CMK (cell line): ENCODE measurements around the gene CFAP47.
"Not testable (repeated sequence)": the region's sequence is repeated elsewhere in the genome, so short reads cannot be mapped to it uniquely, and the experiment has no call there.

Experiments used
- DNase-seq: peaks from one replicate; pipeline ENCODE4 v3.0.0-alpha.2; 2010; ENCODE audit warnings: low read depth

The CFAP47 gene, protein sequence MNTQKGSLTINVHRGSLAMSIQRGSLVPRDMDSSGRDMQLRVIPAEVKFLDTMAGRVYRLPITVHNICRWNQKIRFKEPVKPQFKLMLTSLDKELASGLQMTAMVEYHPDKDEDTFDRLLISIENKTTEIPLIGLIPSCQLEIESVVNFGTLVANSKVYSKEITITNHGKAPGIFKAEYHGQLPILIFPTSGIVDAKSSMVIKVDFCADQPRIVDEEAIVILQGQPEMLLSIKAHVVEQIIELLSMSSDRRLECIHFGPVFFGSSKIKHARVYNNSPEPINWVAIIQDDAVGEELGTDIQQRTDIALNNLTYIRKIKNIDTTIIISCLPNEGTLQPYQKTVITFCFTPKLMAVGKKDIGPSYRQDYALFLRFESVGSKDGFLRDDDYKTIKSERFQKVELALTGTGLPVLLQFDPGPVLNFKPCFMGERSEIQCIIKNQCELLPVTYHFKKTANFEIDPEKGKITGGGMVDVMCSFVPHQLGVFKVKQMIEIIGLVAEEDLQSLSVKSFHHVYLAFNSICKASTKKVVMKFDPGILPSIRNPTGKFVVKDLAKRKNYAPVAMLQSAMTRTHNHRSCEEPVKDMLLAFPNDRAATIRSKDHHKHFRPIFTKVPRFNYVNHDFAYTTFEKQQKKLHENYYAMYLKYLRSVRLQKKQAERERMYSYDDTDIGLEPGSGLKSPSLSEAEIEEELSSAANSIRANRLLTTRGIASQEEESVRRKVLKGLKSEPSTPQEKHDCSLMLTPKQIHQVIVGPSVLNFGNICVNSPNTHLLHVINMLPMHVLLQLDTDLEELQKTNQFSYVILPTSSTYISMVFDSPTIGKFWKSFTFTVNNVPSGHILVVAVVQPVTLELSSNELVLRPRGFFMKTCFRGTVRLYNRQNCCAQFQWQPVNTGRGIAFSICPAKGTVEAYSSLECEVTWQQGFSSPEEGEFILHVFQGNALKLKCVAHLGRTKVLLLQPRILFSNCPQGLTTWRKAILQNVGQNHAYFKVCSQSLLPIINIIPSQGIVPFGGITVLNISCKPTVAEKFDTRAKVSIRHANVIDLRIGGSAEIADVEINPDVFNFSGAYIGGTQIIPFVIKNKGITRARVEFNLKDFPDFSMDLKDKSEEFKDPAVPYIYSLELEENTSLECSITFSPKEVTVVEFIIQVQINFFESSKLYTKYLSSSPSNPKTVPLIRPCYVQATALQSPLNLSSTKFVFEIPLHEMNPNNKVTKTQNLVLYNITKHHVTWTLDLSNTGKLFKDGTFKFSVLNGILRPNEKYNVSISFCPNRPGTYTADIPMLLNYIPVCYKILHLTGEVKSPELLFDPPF (N-terminal part only)

DNA sequence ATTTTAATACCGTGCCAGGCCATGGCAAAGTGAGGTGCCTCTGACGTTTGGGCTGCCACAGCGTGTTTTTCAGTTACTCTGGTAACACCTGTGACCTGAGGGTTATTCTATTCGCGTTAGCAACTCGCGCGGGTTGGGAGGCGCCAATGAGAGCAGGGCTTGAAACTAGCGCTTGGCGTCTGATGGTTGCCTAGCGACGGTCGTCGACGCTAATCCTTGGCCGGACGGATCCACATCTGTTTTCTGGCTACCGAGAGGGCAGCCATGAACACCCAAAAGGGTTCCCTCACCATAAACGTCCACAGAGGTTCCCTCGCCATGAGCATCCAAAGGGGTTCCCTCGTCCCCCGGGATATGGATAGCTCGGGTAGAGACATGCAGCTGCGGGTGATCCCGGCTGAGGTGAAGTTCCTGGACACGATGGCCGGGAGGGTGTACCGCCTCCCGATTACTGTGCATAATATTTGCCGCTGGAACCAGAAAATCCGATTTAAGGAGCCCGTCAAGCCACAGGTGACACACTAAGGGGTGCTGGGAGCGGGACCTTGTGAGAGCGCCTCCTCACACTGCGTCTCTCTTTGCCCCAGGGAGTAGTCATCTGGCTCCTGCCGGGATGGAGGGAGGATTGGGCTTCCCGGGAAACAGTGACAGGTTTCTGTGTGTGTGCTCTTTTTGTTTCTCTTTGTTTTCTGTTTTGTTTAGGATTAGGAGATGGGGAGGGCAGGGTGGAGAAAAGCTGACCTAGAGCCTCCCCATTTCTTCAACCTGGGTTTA, at the start of gene CFAP47:
Gene CFAP47 (plus strand): TSS at position 199 of the 774 bp plus-strand sequence. CDS start 66 bp downstream, at position 265.
- no peak for DNase-seq

DNA sequence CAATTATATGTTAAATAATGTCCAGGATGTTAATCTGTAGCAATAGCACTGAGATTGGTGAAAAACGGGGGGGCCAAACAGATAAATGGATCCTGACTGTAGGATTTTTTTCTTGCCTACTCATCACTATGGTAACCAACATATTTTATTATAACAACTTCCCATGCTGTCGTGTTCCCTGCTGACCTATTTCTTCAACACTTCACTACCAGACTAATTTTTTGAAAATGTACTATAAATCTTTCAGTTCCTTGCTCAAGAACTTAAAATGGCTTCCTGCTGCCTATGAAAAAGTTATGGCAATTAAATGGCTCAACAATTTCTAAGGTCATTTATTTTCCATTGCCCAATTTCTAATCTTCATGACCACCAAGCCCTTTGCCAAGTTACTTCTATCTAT, 38.9 kb upstream of the CFAP47 start:
- DNase-seq: no peak

DNA sequence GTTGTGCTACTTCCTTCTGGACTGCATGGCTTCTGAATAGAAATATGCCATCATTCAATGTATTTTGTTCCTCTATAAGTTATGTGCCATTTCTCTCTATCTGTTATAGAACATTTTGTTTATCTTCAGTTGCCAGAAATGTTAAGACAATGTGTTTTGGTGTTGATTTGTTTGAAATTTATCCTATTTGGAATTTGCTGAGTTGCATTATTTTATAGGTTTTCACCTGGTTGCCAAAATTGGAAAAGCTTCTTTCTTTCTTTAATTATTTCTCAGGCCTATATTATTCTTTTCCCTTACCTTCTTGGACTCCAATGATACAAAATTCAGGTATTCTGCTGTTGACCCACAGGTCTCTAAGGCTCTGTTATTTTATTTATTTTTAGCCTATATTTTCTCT, 33.4 kb upstream of the CFAP47 start:
- no peak for DNase-seq

DNA sequence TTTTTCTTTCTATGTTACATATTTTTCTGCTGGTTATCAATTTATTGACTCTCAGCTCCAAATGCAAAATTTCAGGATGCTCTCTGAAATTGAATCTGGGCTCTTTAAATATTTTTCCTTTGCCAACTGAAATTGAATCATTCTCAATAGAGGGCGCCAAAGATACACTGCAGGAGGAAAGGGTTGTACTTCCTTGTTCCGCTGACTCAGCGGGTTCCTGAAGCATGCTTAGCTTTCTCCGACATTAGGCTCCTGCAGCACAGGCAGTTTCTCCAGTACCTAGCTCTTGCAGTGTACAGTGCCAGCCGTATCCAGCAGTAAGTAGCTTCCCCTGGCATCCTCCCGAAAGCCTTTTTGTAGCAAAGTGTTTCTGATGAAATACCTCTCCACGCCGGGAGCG, 28.8 kb upstream of the CFAP47 start:
- peak; percentile 39 for DNase-seq

DNA sequence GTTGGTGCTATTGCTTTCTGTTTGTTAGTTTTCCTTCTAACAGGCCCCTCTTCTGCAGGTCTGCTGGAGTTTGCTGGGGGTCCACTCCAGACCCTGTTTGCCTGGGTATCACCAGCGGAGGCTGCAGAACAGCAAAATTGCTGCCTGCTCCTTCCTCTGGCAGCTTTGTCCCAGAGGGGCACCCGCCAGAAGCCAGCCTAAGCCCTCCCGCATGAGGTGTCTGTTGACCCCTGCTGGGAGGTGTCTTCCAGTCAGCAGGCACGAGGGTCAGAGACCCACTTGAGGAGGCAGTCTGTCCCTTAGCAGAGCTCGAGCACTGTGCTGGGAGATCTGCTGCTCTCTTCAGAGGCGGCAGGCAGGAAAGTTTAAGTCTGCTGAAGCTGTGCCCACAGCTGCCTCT, 67.3 kb downstream of the CFAP47 start:
- DNase-seq: not testable (repeated sequence)

DNA sequence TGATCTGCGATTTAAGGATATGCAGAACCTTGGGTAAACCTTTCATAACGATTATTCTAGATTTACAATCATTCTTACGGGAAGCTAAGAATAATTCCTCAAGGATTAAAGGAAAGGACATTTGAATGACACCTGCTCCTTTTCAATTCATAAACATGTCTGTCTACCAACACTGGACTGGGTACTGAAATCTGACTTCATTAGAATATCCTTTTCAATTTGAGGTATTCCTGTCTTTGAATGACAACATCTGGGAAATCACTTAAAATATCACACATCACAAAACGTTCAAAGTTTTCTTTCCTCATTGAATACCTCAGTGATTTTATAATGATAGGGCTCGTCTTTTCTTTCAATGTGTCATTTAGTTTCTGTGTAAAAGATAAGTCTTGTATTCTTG, 87.7 kb downstream of the CFAP47 start:
- DNase-seq: no peak

DNA sequence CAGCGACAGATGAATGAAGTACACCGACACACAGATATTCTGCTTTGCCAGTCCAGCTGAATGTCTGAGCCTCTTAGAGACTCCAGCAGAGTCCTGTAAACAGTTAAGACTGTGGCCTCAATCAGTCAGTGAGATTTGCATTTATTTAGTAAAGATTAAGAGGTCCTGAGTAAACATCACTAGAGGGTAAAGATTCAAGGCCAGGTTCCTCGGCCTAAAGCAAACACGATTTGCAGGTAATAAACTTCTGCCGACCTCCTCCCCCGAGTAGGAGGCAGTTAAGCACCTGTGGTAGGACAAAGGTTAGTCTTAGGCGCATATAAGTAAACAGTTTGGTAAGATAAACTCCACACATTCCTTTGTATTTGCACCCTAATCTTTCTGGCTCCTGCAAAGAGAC, 99.6 kb downstream of the CFAP47 start:
- DNase-seq: no peak

DNA sequence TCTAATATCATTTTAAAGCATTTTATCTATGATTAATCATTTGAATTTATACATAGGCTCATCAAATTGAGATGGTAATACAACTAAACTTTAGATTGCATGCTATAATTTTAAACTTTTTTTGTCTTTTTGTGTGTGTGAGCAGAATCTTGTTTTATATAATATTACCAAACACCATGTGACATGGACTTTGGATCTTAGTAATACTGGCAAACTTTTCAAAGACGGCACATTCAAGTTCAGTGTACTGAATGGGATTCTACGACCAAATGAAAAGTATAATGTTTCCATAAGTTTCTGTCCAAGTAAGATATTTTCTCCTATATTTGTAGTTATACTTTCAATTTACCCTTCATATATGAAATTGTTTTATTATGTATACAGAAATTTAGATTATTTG, 116.0 kb downstream of the CFAP47 start:
- no peak for DNase-seq

DNA sequence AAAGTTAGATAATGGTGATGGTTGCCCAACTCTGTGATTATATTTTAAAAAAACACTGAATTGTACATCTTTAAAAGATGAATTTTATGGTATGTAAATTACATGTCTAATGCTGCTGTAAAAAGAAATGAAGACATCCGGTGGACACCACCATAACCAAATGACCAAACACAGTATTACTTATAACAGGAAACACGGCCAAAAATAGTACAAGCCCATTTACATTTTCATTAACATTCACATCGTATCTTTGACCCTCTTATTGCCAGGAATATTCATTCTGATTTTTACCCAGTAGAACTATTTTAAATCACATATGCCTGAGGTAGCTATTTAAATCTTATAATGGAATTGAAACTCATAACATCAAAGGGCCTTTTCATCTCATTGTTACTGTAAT, 143.2 kb downstream of the CFAP47 start:
- no peak for DNase-seq

DNA sequence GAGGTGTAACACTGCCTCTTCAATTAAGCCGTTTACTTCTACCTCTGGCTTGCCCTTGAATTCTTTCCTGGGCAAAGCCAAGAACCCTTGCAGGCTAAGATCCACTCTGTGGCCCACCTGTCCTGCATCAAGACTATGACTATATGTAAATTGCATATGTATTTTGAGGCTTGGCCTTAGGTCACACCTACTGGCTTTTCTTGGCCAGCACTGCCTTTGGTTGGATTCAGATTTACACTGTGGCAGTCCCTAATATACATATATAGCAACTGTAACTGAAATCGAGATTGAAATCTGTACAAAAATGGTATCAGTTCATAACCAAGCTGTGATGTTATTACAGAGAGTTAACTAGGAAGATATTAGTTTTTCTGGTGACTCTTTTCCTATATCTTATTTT, 151.5 kb downstream of the CFAP47 start:
- DNase-seq: no peak

DNA sequence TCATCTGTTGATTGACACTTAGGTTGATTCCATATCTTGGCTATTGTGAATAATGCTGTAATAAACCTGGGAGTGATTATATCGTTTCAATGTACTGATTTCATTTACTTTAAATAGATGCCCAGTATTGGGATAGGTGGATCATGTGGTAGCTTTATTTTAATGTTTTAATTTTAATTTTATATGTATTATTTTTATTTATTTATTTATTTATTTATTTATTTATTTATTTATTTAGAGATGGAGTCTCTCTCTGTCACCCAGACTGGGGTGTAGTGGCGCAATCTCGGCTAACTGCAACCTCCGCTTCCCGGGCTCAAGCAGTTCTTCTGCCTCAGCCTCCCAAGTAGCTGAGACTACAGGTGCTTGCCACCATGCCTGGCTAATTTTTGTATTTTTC, 155.5 kb downstream of the CFAP47 start:
- not testable (repeated sequence) for DNase-seq

DNA sequence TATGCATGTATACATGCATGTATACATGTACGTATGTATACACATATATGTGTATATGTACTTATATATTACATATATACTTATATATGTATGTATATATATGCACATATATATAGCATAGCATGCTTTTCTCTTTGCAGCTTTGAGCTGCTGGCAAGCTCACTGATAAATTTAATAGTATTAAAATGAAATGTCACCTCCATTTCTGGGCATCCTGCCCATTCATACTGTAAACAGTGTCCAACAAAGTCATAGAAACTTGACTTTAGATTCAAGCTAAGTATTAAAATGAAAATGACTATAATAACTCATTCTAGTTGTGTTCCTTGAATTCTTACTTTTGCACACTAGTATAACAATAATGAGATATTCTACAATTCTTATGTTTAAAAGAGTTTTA, 163.7 kb downstream of the CFAP47 start:
- no peak for DNase-seq

DNA sequence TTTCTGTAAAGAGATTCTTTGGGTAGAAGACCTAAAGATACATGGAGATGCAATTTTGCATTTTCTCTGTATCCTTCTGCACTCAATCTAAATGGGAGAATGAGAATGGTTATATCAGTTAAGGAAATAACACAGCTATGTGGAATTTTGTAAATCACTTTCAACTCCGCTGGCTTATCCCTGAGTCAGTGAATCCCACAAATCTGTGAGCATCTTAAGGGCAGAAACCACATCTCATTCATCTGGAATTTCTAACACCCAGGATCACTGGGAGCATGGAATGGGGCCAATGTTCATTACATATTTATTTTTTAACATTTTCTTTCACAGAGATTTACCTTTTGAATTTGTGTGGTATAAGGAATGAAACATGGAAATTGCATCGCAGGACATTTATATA, 167.8 kb downstream of the CFAP47 start:
- no peak for DNase-seq

DNA sequence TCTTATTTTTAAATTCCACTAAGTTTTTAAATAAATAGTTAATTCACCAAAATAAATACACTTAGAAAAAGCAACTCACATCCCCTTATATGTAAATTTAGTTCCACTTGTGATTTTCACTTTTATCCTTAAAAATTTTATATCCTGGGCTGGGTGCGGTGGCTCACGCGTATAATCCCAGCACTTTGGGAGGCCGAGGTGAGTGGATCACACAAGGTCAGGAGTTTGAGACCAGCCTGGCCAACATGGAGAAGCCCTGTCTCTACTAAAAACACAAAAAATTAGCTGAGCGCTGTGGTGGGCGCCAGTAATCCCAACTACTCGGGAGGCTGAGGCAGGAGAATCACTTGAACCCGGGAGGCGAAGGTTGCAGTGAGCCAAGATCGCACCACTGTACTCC, 169.4 kb downstream of the CFAP47 start:
- not testable (repeated sequence) for DNase-seq

DNA sequence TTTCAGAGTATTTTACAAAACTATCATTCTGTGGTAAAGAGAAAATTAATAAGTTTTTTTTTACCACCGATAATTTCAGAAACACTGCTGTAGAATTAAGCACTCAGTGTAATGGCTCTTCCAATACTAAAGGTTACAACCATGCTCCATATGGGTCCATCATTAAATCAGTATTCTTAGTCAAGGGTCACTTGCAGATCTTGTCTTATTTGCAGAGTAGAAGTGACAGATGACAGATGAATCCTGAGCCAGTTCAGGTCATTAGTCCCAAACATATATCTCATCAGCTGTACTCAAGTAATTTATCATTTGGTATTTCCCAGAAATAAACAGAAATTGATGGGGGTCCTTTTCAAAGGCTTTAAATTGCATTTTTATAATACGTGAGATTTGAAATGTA, 182.9 kb downstream of the CFAP47 start:
- DNase-seq: no peak

DNA sequence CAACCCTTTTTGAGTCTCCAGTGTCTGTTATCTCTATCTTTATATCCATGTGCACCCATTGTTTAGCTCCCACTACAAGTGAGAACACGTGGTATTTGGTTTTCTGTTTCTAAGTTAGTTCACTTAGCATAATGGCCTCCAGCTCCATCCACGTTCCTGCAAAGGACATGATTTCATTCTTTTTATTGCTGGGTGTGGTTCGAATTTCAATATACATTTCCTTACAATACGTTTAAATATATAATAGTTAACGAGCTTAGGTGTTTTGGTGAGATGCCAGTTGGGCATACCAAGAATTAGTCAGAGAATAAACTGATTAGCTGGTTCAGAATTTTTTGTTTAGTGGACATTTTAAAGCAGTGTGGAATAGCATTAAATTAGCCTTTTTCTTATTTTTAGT, 196.7 kb downstream of the CFAP47 start:
- DNase-seq: no peak

DNA sequence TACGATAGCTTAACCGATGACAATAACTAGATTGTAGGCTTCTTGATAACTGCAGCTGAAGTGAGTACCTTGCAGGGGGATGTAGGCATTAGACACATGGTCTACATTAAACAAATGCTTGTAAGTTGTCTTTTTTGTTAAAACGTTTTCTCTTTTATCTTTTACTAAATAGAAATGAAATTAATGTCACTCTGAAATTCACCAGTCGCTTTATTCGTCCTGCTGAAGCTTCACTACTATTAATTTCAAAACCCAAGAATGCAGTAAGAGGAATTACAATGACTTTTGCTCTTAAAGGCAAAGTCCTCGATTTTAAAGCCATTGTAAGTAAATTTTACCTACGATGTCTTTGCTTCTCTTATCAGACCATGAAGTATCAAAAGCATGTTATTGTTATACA, 239.7 kb downstream of the CFAP47 start:
- no peak for DNase-seq

DNA sequence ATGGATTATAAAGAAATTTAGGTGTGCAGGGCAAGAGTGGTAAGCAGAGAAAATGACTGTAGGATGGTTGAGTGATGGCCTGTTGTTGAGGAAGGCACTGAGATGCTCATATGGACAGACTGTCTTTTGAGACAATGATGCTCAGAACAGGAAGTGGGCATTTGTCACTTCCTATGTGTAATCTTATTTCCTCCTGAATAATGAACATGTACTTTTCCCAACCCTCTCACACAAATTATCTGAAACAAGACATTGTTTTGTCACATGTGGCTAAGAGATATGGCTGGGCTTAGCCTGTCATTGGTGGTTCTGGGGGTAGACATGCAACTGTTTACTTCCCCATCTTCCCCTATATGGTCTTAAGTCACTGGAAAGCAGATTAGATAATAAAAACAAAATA, 240.5 kb downstream of the CFAP47 start:
- peak; percentile 39 for DNase-seq

DNA sequence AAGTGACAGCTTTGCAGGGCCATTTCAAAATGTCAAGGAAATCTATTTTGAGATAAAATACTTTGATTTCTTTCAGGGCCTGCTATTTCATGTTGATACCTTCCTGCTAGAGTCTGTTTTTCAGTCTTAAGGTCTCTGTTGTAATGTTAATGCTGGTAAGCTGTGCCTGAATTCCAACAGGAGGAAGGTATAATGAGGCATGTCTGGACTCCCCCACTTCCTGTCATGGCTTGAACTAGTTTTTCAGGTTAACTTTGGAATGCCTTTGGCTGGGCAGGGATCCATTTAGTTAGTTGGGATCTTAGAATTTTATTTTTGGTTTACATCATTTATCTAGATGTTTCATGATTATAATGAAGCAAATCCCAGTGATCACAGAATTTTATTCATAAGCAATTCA, 279.0 kb downstream of the CFAP47 start:
- DNase-seq: no peak

DNA sequence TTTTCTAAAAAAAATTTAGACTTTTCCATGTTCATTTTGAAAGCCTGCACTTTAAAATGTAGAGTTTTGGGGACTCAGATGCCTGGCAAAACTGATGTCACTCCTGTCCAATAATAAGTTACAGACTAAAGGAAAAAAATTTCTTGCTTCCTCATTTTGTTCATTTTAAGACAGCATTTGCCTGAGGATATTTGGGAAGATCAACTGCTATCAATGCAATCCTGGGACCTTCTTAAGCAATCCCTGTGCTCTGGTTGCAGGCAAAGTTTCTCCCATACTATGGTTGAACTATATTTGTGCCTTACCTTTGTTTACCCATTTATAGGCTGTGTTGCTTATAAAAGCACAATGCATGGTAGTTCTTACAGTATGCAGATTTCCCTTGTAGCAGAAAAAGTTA, 280.4 kb downstream of the CFAP47 start:
- no peak for DNase-seq

DNA sequence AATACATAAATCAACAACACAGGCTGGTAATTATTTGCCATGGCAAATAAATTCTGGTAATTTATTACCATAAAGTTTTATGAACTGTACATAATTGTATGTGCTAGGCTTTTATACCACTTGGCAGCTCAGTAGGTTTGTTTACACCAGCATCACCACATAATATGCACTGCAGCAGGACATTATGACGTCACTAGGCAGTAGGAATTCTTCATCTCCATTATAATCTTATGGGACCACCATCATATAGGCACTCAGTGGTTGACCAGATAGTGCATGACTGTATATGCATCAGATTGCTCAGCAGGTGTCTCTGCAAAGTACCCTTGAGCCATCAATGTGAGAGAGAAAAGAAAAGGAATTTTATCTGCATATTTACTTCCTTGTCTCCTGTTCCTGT, 295.4 kb downstream of the CFAP47 start:
- no peak for DNase-seq

DNA sequence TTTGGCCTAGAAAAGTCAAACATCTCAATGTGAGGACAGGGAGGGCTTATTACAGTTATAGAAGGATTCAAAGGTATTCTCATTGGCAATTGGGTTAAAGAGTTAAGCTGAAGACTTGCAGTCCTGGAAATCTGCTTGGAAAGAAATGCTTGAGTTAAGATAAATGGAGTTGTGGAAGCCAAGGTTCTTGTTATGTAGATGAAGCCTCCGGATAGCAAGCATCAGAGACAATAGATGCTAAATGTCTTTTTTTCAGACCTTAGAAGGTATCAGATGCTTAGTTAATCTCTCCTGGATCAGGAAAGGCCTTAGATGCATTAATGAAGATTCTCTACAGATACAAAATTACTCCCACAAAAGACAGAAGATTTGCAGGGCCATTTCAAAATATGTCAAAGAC, 299.3 kb downstream of the CFAP47 start:
- no peak for DNase-seq
